ENCODE results near the gene SLC35F4.

DNA sequence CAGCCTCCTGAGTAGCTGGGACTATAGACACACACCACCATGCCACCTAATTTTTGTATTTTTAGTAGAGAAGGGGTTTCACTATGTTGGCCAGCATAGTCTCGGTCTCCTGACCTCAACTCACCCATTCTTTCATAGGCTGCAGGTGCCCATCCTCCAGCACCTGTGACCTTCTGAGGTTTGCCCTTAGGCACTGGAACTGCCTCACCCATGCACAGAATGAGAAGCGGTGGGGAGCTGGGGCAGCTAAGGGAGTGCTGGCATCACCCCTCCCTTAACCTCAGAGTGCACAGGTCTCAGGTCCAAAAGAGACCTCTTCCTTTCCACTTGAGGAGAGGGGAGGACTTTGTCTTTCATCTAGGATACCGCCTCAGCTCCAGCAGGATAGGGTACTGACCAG lies 194.9 kb downstream of the SLC35F4 start:
- TF ChIP-seq, protein P1, sequence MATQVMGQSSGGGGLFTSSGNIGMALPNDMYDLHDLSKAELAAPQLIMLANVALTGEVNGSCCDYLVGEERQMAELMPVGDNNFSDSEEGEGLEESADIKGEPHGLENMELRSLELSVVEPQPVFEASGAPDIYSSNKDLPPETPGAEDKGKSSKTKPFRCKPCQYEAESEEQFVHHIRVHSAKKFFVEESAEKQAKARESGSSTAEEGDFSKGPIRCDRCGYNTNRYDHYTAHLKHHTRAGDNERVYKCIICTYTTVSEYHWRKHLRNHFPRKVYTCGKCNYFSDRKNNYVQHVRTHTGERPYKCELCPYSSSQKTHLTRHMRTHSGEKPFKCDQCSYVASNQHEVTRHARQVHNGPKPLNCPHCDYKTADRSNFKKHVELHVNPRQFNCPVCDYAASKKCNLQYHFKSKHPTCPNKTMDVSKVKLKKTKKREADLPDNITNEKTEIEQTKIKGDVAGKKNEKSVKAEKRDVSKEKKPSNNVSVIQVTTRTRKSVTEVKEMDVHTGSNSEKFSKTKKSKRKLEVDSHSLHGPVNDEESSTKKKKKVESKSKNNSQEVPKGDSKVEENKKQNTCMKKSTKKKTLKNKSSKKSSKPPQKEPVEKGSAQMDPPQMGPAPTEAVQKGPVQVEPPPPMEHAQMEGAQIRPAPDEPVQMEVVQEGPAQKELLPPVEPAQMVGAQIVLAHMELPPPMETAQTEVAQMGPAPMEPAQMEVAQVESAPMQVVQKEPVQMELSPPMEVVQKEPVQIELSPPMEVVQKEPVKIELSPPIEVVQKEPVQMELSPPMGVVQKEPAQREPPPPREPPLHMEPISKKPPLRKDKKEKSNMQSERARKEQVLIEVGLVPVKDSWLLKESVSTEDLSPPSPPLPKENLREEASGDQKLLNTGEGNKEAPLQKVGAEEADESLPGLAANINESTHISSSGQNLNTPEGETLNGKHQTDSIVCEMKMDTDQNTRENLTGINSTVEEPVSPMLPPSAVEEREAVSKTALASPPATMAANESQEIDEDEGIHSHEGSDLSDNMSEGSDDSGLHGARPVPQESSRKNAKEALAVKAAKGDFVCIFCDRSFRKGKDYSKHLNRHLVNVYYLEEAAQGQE (IDR thresholded peaks at IDR 0.05; ENCODE audit: insufficient read depth in 1 of 2, low read depth in 2 of 2, low read length in 2 of 2): no peak
- no peak for TF ChIP-seq POLR2AphosphoS5 (IDR thresholded peaks at IDR 0.05; ENCODE audit: low read depth, low read length)
- TF ChIP-seq SIN3A (IDR thresholded peaks at IDR 0.05; ENCODE audit: borderline replicate concordance, insufficient read depth, low read length): no peak
- no peak for TF ChIP-seq TAF1 (IDR thresholded peaks at IDR 0.05; ENCODE audit: borderline replicate concordance, insufficient read depth, low read length)
- TF ChIP-seq FOXP2 (optimal IDR thresholded peaks at IDR 0.05; ENCODE audit: borderline replicate concordance, extremely low read depth, extremely low read length, insufficient read depth): no peak

Measured in PFSK-1 (cell line).